COLO829 (cell line): ENCODE results near the gene NABP2.
"Not testable (repeated sequence)": the region's sequence is repeated elsewhere in the genome, so short reads cannot be mapped to it uniquely, and the experiment has no call there.

ENCODE experiments used
- DNase-seq: peaks from one replicate; pipeline ENCODE4 v3.0.0; 2012; ENCODE audit warnings: low spot score

Gene NABP2

DNA sequence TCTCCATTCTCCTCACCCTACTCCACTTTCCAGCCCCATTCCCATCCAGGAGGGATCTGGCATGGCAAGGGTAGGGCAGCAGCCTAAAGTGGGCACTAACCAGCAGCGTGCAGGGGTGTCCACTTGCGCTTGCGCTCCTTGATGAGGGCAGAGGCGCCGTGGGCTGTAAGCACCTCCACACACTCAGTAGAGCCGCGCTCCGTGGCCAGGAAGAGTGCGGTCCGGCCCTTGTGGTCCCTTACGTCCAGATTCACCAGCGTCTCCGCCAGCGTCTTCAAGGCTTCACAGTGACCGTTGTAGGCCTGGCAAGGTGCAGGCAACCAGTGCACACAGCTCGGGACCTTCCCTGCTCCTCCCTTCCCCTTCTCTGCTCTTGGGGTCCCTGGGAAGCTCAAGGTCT lies 23.8 kb downstream of the NABP2 start:
- DNase-seq: no peak

DNA sequence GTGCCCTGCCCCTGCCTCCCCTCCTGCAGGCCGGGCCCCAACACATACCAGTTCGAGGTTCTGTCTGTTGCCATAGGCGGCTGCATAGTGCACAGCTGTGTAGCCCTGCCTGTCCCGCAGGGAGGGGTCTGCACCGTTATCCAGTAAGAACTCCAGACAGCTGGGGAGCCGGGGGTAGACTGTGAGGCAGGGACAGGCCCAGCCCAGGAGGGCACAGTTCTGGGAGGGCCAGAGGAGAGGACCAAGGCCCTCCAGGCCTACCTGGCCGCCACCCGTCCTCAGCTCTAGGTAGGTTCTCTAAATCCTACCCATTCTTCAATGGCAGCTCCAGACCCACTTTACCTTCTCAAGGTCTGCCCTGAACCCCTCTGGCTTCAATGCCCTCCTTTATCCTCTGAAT lies 24.6 kb downstream of the NABP2 start:
- no peak for DNase-seq

DNA sequence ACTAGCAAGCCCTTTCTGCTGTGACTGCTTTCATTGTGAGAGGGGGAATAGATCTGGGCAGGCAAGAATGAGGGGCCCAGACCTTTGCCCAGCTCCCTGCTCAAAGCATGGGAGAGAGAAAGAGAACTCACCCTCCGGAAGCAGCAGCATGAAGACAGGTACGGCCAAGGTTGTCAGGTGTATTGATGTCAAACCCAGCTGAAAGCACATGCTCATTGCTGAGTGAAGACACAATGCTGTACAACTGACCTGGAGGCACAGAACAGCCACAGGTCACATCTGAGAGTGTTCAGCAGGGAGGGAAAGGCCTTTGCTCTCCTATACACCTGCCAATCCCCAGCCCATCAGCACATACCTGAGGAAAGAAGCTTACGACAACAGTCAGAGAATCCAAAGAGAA lies 28.5 kb downstream of the NABP2 start:
- DNase-seq: no peak

DNA sequence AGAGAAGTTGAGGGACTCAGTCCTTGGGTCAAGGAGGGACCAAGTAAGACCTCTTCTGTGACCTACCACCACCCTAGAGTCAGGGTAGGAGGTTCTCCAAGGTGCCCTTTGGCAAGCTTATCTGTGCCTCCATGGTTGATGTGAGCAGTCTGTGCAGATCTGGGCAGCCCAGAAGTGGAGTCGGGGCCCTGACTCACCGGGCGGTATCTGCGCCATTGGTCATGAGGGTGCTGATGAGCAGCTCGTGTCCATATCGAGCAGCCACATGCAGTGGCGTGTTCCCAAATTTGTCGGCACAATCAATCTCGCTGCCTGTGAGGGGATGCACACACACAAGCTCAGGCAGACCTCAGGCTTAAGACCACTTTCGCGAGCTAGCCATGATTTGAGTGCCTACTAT lies 28.9 kb downstream of the NABP2 start:
- DNase-seq: no peak

DNA sequence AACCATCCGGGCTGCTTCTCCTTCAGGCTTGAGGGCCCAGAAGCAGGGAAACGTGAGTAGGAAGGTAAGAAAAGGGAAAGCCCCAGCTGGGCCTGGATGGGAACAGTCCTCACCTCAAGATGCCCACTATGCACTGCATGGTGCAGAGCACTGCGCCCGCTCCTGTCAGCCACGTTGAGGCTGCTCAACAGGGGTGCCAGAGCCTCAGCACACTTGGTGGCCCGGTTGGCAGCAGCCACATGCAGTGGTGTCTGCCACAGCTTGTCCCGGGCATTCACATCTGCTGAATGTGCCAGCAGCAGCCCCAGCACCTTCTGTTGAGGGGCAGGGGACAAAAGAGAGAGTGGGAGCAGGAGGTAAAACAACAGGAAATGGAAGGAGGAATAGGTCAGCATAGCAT lies 31.5 kb downstream of the NABP2 start:
- DNase-seq: no peak

DNA sequence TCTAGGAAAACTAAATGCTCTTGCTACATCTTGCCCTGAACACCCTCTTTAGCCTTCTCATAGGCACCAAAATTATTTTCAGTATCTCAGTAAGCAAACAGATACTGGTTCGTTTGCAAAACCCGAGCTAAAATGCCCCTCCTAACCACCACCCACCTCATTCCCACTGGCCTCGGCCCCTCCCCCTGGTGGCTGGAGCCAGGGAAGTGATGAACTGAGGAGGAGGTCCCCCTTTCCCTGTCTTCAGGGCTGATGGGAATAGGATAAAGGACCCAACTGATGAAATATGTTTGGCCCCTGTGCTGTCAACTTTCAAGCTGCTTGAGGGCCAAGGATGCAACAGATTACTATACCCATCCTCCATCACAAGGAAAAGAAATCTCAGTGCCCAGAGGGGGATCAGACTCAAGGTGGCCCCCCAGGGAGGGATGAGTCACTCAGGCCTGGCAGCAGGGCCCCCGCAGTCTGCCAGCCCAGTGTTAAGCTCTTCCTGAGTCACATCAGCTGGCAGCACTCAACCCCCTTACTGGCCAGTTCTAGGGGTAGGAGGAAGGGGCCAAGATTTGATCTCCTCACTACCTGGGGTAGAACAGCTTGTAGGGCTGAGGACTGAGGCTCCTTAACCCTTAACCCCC lies 32.3 kb downstream of the NABP2 start:
- no peak for DNase-seq

DNA sequence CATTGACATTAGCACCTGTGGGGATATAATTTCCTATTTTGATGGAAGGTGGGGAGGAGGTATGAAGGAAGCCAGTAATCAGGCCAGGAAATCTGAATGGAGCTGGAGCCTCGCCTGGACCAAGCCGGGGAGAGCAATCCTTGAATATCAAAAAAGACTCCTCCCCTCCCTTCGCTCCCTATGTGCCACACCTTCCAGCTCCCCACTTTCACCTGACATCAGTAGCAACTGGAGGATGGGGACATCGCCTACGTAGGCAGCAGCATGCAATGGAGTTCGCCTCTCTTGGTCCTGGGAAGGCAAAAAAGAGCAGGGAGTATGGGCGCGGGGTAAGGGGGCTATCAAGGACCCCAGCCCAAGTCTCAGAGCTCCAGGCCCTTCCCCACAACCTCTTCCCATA lies 32.9 kb downstream of the NABP2 start:
- no peak for DNase-seq

DNA sequence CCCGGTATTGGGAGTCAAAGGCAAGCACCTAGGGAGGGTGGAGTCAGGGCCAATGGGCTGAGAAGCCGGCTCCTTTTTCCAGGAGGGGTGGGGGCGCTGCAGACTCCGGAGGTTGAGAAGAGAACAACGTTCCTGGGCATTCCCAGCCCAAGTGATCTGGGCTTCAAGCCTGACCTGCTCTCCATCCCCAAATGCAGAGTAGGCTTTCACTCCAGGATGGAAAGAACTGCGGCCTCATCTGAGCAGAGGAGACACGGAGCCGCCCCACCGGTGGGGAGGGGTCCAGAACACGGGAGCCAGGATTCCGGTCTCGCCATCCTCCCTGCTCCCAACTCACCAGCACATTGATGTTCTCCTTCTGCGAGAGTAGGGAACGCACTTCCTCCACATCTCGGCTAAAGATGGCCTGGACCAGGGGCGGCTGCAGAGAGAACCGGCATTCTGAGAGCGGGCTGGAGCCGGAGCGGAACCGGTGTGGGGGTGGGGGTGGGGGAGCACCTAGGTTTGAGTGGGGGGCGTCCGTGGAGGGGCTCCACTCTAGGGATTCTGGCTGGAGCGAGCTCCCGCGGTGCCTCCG lies 33.4 kb downstream of the NABP2 start:
- DNase-seq: no peak

DNA sequence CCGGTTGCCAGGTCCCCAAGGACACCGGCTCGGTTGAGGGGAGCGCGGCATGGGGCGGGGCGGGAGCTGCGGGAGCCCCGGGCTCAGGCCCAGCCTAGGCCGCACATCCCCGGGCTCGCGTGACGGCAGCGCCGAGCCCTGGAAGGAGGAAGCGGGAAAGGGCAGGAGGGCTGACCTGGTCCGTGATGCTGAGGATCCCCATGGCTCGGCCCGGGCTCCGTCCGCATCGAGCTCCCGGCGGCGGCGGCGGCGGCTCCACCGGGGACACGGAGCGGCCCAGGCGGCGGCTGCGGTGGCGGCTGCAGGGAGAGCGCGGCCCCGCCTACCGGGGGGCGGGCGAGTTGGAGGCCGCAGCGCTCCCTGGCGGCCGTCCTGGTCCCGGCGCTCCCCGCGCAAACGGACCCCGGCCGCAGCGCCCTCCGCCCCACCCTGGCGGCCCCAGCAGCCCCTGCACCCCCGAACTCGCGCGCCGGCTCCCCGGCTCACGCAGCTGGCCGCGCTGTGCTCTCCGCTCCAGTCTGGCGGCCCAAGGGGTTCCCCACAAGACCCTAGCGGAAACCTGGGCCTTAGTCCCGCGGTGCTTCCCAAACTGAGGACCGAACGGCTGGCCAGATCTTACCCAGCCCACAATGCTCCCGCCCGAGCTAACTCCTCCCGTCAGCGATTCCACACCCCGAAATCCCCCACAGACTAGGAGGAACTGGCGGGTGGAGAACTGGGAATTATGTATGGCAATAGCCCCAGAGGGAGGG lies 34.1 kb downstream of the NABP2 start, which contains the start of gene ANKRD52:
Gene ANKRD52, minus strand, starts transcription at position 317 of the 752 bp plus-strand sequence. Its CDS starts 115 bp downstream, at position 202.
- peak; percentile 68 for DNase-seq

DNA sequence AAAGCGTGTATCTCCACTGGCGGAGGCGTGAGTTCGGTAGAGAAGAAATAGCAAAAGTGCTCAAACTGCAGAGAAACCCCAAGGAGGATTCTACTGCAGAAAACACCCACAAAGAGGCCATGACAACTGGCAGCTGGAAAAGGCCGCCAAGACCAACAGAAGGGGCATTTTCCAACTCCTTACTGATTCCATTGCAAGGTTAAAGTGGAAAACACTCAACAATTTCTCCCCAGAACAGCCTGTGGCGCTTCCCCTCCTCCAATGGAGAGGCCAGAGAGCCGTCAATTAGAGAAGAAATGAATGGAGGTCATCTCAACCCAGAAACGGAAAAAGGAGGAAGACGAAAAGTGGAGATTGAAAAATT lies 34.7 kb downstream of the NABP2 start:
- no peak for DNase-seq

DNA sequence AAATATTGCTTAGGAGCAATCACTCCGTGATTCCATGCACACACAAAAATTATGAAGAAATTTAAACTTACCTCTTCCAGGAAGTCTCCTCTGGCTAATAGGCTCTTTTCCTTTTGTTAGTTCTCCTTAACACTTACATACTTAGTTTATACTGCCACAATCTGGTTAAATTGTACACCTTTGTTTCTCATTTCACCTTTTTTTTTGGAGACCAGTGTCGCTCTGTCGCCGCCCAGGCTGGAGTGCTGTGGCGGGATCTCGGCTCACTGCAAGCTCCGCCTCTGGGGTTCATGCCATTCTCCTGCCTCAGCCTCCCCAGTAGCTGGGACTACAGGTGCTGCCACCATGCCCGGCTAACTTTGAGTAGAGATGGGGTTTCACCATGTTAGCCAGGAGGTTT lies 36.2 kb downstream of the NABP2 start:
- DNase-seq: no peak

DNA sequence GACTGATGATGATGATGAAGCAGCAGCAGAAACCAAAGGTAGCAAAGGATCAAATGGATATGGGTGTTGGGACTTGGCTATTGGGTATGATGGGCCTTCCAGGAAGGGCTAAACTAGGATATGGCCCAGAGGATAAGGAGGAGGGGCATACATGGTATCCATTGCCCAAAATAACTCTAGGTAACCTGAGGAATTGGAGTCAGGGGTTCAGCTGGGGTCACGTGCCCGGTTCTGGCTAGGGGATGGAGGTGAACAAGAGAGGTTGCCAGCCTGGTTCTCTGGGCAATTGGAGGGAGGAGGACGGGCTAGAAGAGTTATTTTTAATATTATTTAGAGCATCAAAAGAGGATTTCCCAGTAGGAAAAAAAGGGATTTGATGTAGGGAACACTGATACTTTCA lies 36.8 kb downstream of the NABP2 start:
- DNase-seq: no peak

DNA sequence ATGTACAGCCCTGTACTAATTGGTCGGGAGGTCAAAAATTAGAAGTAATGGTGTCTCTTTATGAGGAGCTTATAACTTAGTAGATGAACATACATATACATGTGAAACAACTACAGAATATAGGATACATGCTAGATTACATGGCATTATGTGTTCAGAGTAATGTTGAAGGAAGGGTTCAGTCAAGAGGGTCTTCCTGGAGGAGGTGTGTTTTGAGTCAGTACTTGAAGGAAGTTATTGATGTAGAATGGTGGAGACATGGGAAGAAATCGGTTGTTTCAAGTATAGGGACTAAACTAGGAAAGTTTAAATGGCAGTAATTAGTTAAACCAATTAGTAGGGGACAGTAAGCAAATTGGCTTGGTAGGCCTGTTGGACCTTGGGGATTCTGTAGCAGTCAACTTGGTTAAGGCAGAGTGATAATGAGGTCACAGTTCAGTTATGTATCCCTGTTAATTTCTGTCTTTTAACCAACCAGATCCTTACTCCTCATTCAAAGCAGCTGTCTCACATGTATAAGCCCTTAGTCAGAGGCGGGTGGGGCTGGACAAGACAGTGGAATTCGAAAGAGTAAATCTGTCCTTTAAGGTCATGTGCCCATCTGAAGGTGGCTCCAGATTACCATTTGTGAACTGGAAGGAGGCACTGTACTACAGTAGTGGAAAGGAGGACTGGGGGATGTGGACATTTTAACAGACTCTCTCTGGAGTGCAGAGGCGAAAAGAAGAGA lies 37.5 kb downstream of the NABP2 start:
- no peak for DNase-seq

DNA sequence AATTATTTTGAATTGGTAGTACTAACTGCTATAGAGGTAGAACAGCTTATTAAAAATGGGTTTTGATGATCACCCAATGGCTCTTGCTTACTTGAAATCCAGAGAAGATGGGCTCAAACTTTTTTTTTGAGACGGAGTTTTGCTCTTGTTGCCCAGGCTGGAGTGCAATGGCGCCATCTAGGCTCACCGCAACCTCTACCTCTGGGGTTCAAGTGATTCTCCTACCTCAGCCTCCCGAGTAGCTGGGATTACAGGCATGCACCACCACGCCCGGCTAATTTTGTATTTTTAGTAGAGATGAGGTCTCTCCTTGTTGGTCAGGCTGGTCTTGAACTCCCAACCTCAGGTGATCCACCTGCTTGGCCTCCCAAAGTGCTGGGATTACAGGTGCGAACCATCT lies 38.8 kb downstream of the NABP2 start:
- not testable (repeated sequence) for DNase-seq

DNA sequence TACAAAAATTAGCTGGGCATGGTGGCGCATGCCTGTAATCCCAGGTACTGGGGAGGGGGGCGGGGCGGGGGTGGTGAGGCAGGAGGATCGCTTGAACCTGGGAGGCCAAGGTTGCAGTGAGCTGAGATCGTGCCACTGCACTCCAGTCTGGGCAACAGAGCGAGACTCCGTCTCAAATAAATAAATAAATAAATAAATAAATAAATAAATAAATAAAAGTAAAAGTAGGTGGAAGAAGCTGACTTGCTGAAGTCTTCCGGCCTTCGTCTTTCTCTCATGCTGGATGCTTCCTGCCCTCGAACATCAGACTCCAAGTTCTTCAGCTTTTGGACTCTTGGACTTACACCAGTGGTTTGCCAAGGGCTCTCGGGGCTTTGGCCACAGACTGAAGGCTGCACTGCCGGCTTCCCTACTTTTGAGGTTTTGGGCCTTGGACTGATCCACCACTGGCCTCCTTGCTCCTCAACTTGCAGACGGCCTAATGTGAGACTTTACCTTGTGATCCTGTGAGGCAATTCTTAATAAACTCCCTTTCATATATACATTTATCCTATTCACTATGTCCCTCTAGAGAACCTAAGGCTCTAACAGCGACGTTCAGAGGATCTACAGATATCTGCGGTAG lies 42.0 kb downstream of the NABP2 start:
- DNase-seq: not testable (repeated sequence)

DNA sequence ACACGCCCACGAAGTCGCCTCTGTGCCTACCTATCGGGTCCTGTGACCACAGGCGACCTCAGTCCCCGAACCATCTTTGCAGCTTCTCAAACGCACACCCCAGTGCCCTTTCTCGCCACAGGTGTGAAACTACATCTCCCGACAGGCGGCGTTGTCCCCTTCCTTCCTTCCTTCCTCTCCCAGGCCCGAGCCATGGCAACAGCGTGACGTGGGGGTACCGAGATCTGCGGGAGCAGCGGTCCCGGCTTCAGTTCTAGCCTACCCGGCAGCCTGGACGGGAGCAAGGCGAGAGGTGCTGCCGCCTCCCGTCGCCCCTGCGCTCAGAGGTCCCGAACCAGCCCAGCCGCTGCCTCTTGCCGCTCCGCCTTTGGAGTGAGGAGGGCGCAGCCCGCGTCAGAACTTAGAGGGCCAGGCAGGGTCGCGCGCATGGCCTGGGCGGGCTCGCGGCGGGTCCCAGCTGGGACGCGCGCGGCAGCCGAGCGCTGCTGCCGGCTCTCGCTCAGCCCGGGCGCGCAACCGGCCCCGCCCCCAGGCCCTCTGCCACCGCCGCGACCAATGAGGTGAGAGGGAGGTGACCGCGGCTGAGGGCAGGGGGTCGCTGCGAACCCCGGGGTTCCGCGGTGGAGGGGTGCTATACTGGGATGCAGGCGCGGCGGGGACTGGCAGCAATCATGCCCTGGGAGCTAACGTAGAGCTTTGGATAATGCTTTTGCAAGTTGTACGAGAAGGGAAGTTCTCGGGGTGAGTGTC lies 42.7 kb downstream of the NABP2 start, which contains the start of gene COQ10A:
Gene COQ10A, plus strand, starts transcription at position 250 of the 750 bp plus-strand sequence. Its CDS starts 177 bp downstream, at position 427.
- peak; percentile 79 for DNase-seq

DNA sequence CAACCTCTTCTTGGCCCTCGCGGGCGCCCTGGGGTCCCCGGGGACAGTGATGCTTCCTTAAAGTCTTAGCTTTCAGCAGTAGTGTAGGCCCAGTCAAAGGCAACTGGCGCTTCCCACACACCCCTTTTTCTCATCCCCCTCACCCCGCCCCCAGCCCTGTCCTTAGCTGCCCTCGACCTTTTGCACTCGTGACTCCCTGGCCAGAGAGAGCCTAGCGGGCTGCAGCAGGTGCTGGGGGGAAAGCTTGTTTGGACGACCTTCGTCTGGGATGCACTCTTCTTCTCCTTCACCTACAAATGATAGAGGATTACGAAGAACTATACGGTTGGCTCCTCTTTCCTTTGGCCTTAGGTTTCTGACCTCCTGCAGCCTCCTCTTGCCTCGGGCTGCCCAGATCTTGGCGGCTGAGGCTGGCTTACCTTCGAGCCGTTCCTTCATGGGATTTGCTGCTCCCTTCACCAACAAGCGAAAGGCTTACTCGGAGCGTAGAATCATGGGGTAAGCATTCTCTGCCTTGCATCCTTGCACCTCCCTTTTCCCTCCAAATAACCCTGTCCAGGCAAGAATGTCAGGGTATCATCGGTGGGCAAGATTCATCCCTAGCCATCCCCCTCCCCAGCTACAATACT lies 43.4 kb downstream of the NABP2 start:
- DNase-seq: no peak

DNA sequence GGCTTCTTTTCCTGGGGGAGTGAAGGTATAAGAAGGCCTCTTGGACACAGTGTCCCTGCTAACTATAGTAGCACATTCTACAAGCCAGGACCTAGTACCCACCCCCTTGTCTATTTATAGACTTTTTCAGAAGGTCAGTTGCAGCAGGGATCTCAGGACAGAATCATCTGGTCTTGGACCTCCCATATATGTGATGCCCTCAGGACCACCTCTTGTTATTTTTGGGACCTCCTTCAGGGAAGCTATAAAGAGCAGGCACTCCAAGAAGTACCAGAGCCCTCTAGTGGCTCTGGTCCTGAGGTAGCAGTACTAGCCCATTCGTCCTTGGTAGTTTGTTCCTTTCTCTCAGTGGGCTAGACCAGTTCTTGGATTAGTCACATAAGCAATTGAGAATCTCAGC lies 46.9 kb downstream of the NABP2 start:
- DNase-seq: no peak

DNA sequence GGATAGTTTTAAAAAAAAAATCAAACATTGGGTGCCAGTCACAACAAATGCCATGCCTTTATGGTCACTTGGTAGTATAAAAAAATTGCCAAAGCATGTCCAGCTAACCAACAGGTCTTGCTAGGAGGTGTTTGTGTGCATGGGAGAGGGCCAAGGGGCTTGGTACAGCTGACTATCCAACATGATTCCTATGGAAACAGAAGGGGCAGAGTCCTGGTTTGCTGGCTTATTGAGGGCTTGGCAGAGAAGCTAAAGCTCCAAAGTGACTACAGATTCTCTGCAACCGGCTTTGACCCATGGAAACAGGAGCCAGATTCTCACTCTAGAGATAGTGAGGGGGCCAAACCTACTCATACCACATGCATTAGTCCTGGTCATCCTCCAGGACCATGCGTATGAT lies 48.3 kb downstream of the NABP2 start:
- not testable (repeated sequence) for DNase-seq

DNA sequence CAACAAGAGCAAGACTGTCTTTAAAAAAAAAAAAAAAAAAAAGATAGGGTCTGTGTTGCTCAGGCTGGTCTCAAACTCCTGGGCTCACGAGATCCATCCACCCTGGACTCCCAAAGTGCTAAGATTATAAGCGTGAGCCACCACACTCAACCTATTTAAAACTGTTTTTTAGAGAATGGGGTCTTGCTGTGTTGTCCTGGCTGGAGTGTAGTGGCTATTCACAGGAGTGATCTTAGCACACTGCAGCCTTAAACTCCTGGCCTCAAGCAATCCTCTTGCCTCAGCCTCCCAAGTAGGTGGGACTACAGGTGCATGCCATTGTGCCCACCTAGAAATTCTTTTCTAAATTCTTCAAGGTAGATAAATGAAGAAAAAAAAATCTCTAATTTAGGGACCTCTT lies 50.2 kb downstream of the NABP2 start:
- no peak for DNase-seq

DNA sequence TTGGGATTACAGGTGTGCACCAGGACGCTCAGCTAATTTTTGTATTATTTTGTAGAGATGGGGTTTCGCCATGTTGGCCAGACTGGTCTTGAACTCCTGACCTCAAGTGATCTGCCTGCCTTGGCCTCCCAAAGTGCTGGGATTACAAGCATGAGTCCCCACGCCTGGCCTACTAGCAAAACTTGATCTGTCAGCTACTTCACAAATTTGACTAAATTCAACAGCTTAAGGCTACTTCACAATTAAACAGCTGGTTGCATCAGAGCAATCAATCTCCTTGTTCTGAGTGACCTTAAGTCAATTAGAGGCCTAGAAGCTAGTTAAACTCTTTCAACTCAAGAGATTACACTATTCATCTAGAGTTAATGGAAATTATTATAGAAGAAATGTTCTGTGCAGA lies 54.8 kb downstream of the NABP2 start:
- no peak for DNase-seq
